ENCODE measurements around the gene GRK4.
"Not testable (repeated sequence)": the region's sequence is repeated elsewhere in the genome, so short reads cannot be mapped to it uniquely, and the experiment has no call there.

GRK4 gene

DNA sequence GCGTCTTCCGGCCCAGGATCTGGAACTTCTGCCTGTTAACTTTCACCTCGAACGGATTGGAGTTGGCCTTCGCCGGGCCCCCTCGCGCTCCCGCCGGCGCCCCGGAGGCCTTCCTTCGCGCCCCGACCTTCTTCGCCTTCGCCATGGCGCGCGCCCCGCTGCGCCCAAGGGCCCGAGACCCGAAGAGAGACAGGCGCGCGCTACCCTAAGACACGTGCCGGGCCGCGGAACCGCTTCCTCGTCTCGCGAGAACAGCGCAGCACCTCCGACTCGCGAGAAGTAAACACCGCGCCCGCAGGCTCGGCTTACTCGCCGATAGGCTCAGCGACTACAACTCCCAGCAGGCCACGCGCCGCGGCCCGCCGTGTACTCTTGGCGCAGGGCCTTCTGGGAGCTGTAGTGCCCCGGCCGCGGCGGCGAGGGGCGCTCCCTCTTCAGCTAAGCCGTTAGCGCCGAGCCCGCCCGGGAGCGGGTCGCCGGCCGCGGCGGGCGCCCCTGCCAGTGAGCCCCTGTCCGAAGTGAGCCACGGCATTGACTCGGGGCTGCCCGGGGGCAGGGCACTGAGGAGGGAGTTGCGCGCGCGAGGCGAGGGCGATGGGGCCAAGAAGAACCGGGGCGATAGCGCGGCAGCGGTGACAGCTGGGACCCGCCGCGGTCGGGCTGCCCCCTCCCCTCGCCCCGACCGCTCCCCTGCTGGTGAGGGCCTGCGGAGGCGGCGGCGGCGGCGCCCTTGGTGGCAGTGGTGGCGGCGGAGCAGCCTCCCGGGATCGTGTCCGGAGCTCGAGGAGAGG lies at the start of gene GRK4, which contains the start of gene NOP14:
TSS of gene GRK4 (plus strand) at position 397 of the 791 bp plus-strand sequence. CDS start 500 bp downstream, outside the sequence.
TSS of gene NOP14 (minus strand) at position 232 of the 791 bp plus-strand sequence. CDS start at position 145, 87 bp downstream.
- H3K4me1 ChIP-seq (ENCODE audit: control insufficient read depth, insufficient read depth, low read length): peaks cover 14% of the 10 kb centered on the region

DNA sequence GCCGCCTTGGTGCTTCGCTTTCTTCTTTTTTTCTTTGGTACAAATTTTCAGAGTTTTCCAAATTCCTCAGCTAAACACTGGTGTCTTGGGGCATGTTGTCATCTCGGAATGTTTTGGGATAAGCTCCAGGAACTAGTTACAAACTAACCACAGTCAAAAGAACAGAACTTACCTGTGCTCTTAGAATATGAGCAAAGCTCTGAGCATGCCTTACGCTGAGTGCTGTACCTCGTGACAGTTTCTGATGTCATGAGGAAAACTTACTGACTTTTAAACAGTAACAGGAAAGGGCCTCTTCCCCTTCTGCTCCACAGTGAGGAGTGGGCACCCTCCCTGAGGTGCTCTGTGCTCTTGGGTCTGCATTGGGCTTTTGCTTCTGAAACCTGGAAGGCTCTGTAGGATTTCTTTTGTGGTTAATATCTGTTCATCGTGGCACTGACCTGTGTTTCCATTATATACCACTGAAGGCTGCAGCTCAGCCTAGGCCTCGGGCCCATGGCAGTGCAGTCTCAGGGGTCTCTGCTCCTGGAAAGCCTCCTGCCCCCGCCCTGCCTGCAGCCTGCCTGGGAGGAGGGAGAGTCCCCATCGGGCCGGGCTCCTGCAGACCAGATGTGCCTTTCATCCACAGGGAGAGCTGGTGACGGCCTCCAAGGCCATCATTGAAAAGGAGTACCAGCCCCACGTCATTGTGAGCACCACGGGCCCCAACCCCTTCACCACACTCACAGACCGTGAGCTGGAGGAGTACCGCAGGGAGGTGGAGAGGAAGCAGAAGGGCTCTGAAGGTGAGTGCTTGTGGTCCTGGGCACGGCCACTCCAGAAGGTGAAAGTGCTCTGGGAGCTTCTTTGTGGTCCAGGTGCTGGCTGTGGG lies 48.9 kb upstream of the GRK4 start:
- H3K9ac ChIP-seq (ENCODE audit: low read length): no peak overlapping the region
- H3K27me3 ChIP-seq (ENCODE audit: control insufficient read depth, insufficient read depth, low read length): no peaks in the 10 kb centered on the region
- no peaks in the 10 kb centered on the region for H3K4me1 ChIP-seq (ENCODE audit: control insufficient read depth, insufficient read depth, low read length)
- H3K27ac ChIP-seq (ENCODE audit: low read depth, low read length): no peak overlapping the region
- peaks cover 39% of the 10 kb centered on the region for H3K36me3 ChIP-seq (ENCODE audit: control insufficient read depth, insufficient read depth, low read length)
- no peak overlapping the region for H3K4me3 ChIP-seq (ENCODE audit: low read length)

More for the DNA sequence above, at the start of gene GRK4, which contains the start of gene NOP14:
- Histone ChIP-seq H3K9ac (ENCODE audit: low read length) (peak within 1 kb of the TSS; percentile 45), H3K27ac (ENCODE audit: low read depth, low read length) (peak within 1 kb of the TSS; percentile 83), H3K27me3 (ENCODE audit: control insufficient read depth, insufficient read depth, low read length) (no peaks in the 10 kb centered on the region), H3K4me3 (ENCODE audit: low read length) (peak within 1 kb of the TSS; percentile 97), H3K36me3 (ENCODE audit: control insufficient read depth, insufficient read depth, low read length) (no peaks in the 10 kb centered on the region)

DNA sequence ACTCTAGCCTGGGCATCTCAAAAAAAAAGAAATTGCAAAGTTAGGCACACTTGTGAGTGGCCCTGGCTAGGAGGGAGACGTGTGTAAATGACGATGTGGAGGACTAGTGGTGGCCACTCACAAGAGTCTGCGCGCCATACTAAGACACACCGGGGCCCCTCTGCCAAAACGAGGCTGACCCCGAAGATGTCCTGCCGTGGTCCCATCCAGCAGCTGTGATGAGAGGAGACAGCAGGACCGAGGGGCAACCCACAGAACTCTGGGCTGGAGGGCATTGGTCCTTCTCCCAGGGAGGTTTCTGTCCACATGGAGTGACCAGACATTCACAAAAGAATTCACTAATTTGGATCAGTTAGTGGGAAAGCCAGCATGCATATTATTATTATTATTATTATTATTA lies 47.6 kb upstream of the GRK4 start:
- H3K4me3 ChIP-seq (ENCODE audit: low read length): no peak overlapping the region
- no peak overlapping the region for H3K27ac ChIP-seq (ENCODE audit: low read depth, low read length)
- no peaks in the 10 kb centered on the region for H3K27me3 ChIP-seq (ENCODE audit: control insufficient read depth, insufficient read depth, low read length)
- H3K36me3 ChIP-seq (ENCODE audit: control insufficient read depth, insufficient read depth, low read length): peaks cover 28% of the 10 kb centered on the region
- no peaks in the 10 kb centered on the region for H3K4me1 ChIP-seq (ENCODE audit: control insufficient read depth, insufficient read depth, low read length)
- H3K9ac ChIP-seq (ENCODE audit: low read length): no peak overlapping the region

DNA sequence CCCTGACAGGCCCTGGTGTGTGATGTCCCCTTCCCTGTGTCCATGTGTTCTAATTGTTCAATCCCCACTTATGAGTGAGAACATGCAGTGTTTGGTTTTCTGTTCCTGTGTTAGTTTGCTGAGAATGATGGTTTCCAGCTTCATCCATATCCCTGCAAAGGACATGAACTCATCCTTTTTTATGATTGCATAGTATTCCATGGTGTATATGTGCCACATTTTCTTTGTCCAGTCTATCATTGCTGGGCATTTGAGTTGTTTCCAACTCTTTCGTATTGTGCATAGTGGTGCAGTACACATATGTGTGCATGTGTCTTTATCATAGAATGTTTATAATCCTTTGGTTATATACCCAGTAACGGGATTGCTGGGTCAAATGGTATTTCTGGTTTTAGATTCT lies 46.7 kb upstream of the GRK4 start:
- H3K27ac ChIP-seq (ENCODE audit: low read depth, low read length); H3K4me3 ChIP-seq (ENCODE audit: low read length); H3K27me3 ChIP-seq (ENCODE audit: control insufficient read depth, insufficient read depth, low read length); H3K4me1 ChIP-seq (ENCODE audit: control insufficient read depth, insufficient read depth, low read length); H3K9ac ChIP-seq (ENCODE audit: low read length): not testable (repeated sequence)
- H3K36me3 ChIP-seq (ENCODE audit: control insufficient read depth, insufficient read depth, low read length): peaks cover 24% of the 10 kb centered on the region

DNA sequence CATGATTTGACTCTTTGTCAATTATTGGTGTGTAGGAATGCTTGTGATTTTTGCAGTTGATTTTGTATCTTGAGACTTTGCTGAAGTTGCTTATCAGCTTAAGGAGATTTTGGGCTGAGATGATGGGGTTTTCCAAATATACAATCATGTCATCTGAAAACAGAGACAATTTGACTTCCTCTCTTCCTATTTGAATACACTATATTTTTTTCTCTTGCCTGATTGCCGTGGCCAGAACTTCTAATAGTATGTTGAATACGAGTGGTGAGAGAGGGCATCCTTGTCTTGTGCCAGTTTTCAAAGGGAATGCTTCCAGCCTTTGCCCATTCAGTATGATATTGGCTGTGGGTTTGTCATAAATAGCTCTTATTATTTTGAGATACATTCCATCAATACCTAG lies 45.1 kb upstream of the GRK4 start:
- not testable (repeated sequence) for H3K4me1 ChIP-seq (ENCODE audit: control insufficient read depth, insufficient read depth, low read length); H3K27me3 ChIP-seq (ENCODE audit: control insufficient read depth, insufficient read depth, low read length); H3K27ac ChIP-seq (ENCODE audit: low read depth, low read length); H3K4me3 ChIP-seq (ENCODE audit: low read length); H3K9ac ChIP-seq (ENCODE audit: low read length)
- peaks cover 25% of the 10 kb centered on the region for H3K36me3 ChIP-seq (ENCODE audit: control insufficient read depth, insufficient read depth, low read length)

DNA sequence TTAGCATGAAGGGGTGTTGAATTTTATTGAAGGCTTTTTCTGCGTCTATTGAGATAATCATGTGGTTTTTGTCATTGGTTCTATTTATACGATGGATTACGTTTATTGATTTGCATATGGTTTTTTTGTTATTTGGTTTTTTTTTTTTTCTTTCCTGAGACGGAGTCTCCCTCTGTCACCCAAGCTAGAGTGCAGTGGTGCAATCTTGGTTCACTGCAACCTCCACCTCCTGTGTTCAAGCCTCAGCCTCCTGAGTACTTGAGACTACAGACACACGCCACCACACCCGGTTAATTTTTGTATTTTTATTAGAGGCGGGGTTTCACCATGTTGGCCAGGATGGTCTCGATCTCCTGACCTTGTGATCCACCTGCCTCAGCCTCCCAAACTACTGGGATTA lies 44.7 kb upstream of the GRK4 start:
- not testable (repeated sequence) for H3K4me1 ChIP-seq (ENCODE audit: control insufficient read depth, insufficient read depth, low read length); H3K27ac ChIP-seq (ENCODE audit: low read depth, low read length)
- peaks cover 26% of the 10 kb centered on the region for H3K36me3 ChIP-seq (ENCODE audit: control insufficient read depth, insufficient read depth, low read length)

DNA sequence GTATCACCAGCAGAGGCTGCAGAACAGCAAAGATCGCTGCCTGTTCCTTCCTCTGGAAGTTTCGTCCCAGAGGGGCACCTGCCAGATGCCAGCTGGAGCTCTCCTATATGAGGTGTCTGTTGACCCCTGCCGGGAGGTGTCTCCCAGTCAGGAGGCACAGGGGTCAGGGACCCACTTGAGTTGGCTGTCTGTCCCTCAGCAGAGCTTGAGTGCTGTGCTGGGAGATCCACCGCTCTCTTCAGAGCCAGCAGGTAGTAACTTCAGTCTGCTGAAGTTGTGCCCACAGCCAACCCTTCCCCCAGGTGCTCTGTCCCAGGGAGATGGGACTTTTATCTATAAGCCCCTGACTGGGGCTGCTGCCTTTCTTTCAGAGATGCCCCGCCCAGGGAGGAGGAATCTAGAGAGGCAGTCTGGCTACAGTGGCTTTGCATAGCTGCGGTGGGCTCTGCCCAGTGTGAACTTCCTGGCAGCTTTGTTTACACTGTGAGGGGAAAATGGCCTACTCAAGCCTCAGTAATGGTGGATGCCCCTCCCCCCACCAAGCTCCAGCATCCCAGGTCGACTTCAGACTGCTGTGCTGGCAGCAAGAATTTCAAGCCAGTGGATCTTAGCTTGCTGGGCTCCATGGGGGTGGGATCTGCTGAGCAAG lies 40.8 kb upstream of the GRK4 start:
- not testable (repeated sequence) for H3K27ac ChIP-seq (ENCODE audit: low read depth, low read length); H3K27me3 ChIP-seq (ENCODE audit: control insufficient read depth, insufficient read depth, low read length); H3K4me3 ChIP-seq (ENCODE audit: low read length); H3K4me1 ChIP-seq (ENCODE audit: control insufficient read depth, insufficient read depth, low read length); H3K9ac ChIP-seq (ENCODE audit: low read length)
- H3K36me3 ChIP-seq (ENCODE audit: control insufficient read depth, insufficient read depth, low read length): peaks cover 26% of the 10 kb centered on the region

More for the DNA sequence above, 44.7 kb upstream of the GRK4 start:
- not testable (repeated sequence) for H3K9ac ChIP-seq (ENCODE audit: low read length); H3K27me3 ChIP-seq (ENCODE audit: control insufficient read depth, insufficient read depth, low read length); H3K4me3 ChIP-seq (ENCODE audit: low read length)

DNA sequence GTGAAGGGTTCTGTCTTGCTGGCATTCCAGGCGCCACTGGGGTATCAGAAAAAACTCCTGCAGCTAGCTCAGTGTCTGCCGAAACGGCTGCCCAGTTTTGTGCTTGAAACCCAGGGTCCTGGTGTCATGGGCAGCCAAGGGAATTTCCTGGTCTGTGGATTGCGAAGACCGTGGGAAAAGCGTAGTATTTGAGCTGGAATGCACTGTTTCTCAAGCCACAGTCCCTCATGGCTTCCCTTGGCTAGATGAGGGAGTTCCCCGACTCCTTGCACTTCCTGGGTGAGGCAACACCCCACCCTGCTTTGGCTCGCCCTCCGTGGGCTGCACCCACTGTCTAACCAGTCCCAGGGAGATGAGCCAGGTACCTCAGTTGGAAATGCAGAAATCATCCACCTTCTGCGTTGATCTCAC lies 40.2 kb upstream of the GRK4 start:
- Histone ChIP-seq H3K27me3 (ENCODE audit: control insufficient read depth, insufficient read depth, low read length) (no peaks in the 10 kb centered on the region), H3K4me1 (ENCODE audit: control insufficient read depth, insufficient read depth, low read length) (no peaks in the 10 kb centered on the region), H3K9ac (ENCODE audit: low read length) (no peak overlapping the region), H3K36me3 (ENCODE audit: control insufficient read depth, insufficient read depth, low read length) (peaks cover 31% of the 10 kb centered on the region), H3K4me3 (ENCODE audit: low read length) (no peak overlapping the region), H3K27ac (ENCODE audit: low read depth, low read length) (no peak overlapping the region)

DNA sequence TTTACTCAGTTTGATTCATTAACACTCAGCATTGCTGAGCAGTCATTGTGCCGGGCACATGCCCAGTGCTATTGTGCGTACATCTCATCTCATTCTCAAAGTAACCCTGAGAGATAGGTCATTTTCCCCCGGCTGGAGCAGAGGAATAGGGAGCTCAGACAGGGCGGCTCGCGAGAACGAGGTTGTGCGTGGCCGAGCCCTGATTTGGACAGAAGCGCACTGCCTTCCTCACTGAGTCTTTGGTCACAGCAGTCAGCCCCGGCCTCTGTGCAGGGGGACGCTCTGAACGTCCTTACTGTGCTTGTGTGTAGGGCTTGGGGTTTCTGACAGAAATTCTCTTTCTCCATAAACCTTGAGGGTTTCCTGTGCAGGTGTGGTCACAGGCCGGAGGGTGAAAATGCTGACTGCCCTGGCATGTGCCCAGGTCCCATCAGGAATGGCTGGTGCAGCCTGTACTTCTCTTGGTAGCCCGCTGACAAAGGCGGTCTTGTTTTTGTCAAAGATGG lies 39.6 kb upstream of the GRK4 start:
- H3K36me3 ChIP-seq (ENCODE audit: control insufficient read depth, insufficient read depth, low read length): peaks cover 33% of the 10 kb centered on the region
- H3K4me3 ChIP-seq (ENCODE audit: low read length): no peak overlapping the region
- H3K27me3 ChIP-seq (ENCODE audit: control insufficient read depth, insufficient read depth, low read length): no peaks in the 10 kb centered on the region
- no peak overlapping the region for H3K9ac ChIP-seq (ENCODE audit: low read length)
- no peaks in the 10 kb centered on the region for H3K4me1 ChIP-seq (ENCODE audit: control insufficient read depth, insufficient read depth, low read length)
- H3K27ac ChIP-seq (ENCODE audit: low read depth, low read length): no peak overlapping the region

DNA sequence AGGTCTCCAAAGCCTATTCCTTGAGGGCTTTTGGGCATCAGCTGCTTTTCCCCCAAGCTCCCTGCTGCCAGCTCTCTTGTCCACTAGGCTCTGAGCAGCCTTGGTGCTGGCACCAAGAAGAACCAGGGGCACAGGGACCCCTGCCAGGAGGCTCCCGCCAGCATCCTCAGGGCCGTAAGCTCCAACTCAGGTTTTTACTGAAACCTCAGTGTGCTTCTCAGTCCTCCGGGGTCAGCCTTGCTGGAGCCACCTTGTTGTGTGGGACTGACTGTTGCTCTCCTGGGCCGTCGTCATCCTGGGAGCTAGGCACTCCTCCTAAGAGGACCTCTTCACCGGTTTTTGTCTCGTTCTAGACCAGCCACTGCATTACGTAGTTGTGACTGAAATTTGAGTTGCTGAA lies 39.1 kb upstream of the GRK4 start:
- Histone ChIP-seq H3K9ac (ENCODE audit: low read length) (no peak overlapping the region), H3K27ac (ENCODE audit: low read depth, low read length) (no peak overlapping the region), H3K4me3 (ENCODE audit: low read length) (no peak overlapping the region), H3K27me3 (ENCODE audit: control insufficient read depth, insufficient read depth, low read length) (no peaks in the 10 kb centered on the region), H3K4me1 (ENCODE audit: control insufficient read depth, insufficient read depth, low read length) (no peaks in the 10 kb centered on the region), H3K36me3 (ENCODE audit: control insufficient read depth, insufficient read depth, low read length) (peaks cover 37% of the 10 kb centered on the region)

DNA sequence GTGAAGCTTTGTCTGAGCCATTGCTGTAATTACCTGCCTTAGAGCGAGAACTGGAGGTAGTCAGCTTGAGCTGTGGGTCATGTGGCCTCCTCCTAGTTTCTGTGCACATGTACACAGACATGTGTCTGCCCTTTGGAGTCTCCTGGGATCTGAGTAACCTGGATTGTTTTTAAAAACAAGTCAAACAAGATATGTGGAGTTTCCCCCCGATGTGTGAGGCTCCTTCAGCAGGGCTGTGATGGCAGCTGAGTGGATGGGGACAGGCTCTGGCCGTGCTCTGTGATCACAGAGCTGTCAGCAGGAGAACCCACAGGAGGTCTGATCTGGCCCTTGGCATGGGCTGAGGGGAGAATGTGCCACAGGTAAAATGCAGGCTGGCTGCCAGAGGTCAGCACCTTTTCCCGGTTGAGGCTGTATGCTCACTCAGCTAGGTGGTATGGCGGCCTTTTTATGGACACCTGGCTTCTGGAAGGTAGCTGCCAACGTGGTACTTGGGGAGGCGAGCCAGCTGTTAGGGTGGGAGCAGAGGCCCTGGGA lies 38.5 kb upstream of the GRK4 start:
- no peaks in the 10 kb centered on the region for H3K27me3 ChIP-seq (ENCODE audit: control insufficient read depth, insufficient read depth, low read length)
- no peak overlapping the region for H3K4me3 ChIP-seq (ENCODE audit: low read length)
- no peak overlapping the region for H3K9ac ChIP-seq (ENCODE audit: low read length)
- no peak overlapping the region for H3K27ac ChIP-seq (ENCODE audit: low read depth, low read length)
- H3K4me1 ChIP-seq (ENCODE audit: control insufficient read depth, insufficient read depth, low read length): no peaks in the 10 kb centered on the region
- peaks cover 37% of the 10 kb centered on the region for H3K36me3 ChIP-seq (ENCODE audit: control insufficient read depth, insufficient read depth, low read length)

DNA sequence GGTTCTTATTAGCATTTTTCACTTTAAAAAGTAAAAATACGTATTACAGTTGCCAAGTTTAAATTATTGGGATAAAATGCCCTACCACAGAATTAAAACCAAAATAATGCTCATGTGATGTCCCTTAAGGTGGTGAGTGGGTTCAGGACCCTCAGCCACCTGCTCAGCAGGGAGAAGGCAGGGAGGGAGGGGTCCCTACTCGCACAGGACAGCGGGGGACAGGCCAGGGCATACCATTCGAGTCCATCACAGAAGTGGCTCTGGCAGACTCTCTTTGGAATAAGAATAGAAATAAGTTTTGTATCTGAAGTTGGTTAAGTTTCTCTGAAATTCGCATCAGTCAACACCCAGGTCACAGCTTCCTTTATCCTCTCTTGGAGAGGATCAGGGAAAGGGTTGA lies 37.9 kb upstream of the GRK4 start:
- Histone ChIP-seq H3K27ac (ENCODE audit: low read depth, low read length) (no peak overlapping the region), H3K9ac (ENCODE audit: low read length) (no peak overlapping the region), H3K27me3 (ENCODE audit: control insufficient read depth, insufficient read depth, low read length) (no peaks in the 10 kb centered on the region), H3K4me3 (ENCODE audit: low read length) (no peak overlapping the region), H3K36me3 (ENCODE audit: control insufficient read depth, insufficient read depth, low read length) (peaks cover 41% of the 10 kb centered on the region), H3K4me1 (ENCODE audit: control insufficient read depth, insufficient read depth, low read length) (no peaks in the 10 kb centered on the region)

All from rectal smooth muscle tissue (tissue), 1 donor.